Lung (tissue), 12 donors: ENCODE data around the gene TCIRG1. TPM values are rescaled to one million over a fixed set of nuclear protein-coding genes. Genes with fewer than 3 reads are reported as not detected.

Experiments used
- ATAC-seq: fragments of 200-7000 bp; cut with Tn5 transposase; one replicate; pipeline ENCODE4 v1.9.1; 2020; ENCODE audit warnings: moderate number of reproducible peaks; ENCODE audit not compliant: insufficient read depth, low FRiP score
- DNase-seq, 3 donors: peaks; one replicate each; pipeline ENCODE4 v3.0.0-alpha.2; 2013 to 2017
- H3K27ac ChIP-seq, 2 donors: one replicate each; pipeline ENCODE4 v1.5.1; 2013; ENCODE audit warnings: mild to moderate bottlenecking in 2 of 2, moderate library complexity in 2 of 2, control low read depth in 1 of 2, inconsistent platforms in 1 of 2, low read depth in 1 of 2, low read length in 1 of 2
- H3K27me3 ChIP-seq, 3 donors: one replicate each; pipeline ENCODE4 v1.5.1; 2013; ENCODE audit warnings: low read length in 2 of 3; ENCODE audit not compliant: control insufficient read depth in 3 of 3, insufficient read depth in 3 of 3
- H3K36me3 ChIP-seq, 4 donors: one replicate each; pipeline ENCODE4 v1.5.1; 2013; ENCODE audit warnings: low read length in 4 of 4, mild to moderate bottlenecking in 1 of 4, moderate library complexity in 1 of 4; ENCODE audit not compliant: control insufficient read depth in 4 of 4, insufficient read depth in 4 of 4
- H3K4me1 ChIP-seq, 5 donors: one replicate each; pipeline ENCODE4 v1.5.1; 2013; ENCODE audit warnings: low read length in 5 of 5, mild to moderate bottlenecking in 2 of 5, moderate library complexity in 1 of 5; ENCODE audit not compliant: control insufficient read depth in 5 of 5, insufficient read depth in 5 of 5
- H3K4me3 ChIP-seq: one replicate; pipeline ENCODE4 v1.5.1; 2013; ENCODE audit warnings: mild to moderate bottlenecking, control low read depth, moderate library complexity
- H3K9ac ChIP-seq, 2 donors: one replicate each; pipeline ENCODE4 v1.5.1; 2013; ENCODE audit warnings: low read length in 2 of 2, control low read depth in 1 of 2; ENCODE audit not compliant: insufficient read depth in 1 of 2
- H3K9me3 ChIP-seq, 4 donors: one replicate each; pipeline ENCODE4 v1.5.1; 2013; ENCODE audit warnings: low read length in 3 of 4, mild to moderate bottlenecking in 1 of 4, moderate library complexity in 1 of 4; ENCODE audit not compliant: control insufficient read depth in 4 of 4, insufficient read depth in 3 of 4
- WGBS, 2 donors: extraction: QIAGEN DNeasy Blood & Tissue Kit; methylation state at CpG; one replicate each; pipeline ENCODE4 v1.1.7; 2013; 5-methylcytosine and 5-hydroxymethylcytosine counted together
- polyA plus RNA-seq, 2 donors: library from polyadenylated mRNA; stranded (reverse); fragments of 200-250 nt; gene quantifications; one replicate each; pipeline ENCODE4 v1.2.1, GENCODE V29; 2013
- total RNA-seq, 2 donors: library from RNA; depleted of rRNA in 1 of 2; stranded (reverse); fragments of >200 nt in 1 of 2; gene quantifications; one replicate each; pipeline ENCODE4 v1.2.1, GENCODE V29; 2014 to 2021
- TF ChIP-seq, protein P1 (sequence below): IDR thresholded peaks from 2 replicates; pipeline ENCODE4 v1.5.1; 2012; ENCODE audit warnings: mild to moderate bottlenecking; ENCODE audit errors: control extremely low read depth, extremely low read depth
- donor health status: control.
- donor health status: control.
- donor health status: Bipolar disorder and iron deficiency.
- donor health status: healthy.
- donor health status: DM: yes; HTN: yes; CAD: no.

TCIRG1 gene
- total and polyA plus RNA-seq, 4 donors: 70.2 to 438 (median 283) TPM

- ATAC-seq (no peak), DNase-seq (no peak)
- Histone ChIP-seq H3K36me3 (peaks cover 0 to 7% (median 0%) of the 10 kb centered on the region in 4 donors), H3K27ac (no peak overlapping the region), H3K4me1 (peaks cover 0 to 10% (median 0%) of the 10 kb centered on the region in 5 donors), H3K4me3 (no peak overlapping the region), H3K27me3 (no peaks in the 10 kb centered on the region), H3K9ac (no peak overlapping the region), H3K9me3 (peaks cover 0 to 2% (median 0%) of the 10 kb centered on the region in 4 donors)
- 98% methylated on average over 13 of the region's 13 CpGs for WGBS, 2 donors
- TF ChIP-seq, protein P1, sequence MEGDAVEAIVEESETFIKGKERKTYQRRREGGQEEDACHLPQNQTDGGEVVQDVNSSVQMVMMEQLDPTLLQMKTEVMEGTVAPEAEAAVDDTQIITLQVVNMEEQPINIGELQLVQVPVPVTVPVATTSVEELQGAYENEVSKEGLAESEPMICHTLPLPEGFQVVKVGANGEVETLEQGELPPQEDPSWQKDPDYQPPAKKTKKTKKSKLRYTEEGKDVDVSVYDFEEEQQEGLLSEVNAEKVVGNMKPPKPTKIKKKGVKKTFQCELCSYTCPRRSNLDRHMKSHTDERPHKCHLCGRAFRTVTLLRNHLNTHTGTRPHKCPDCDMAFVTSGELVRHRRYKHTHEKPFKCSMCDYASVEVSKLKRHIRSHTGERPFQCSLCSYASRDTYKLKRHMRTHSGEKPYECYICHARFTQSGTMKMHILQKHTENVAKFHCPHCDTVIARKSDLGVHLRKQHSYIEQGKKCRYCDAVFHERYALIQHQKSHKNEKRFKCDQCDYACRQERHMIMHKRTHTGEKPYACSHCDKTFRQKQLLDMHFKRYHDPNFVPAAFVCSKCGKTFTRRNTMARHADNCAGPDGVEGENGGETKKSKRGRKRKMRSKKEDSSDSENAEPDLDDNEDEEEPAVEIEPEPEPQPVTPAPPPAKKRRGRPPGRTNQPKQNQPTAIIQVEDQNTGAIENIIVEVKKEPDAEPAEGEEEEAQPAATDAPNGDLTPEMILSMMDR: no peak
These were observed 39.6 kb upstream of the TCIRG1 start for GRCh38 chr11:67999201-67999629.

DNA sequence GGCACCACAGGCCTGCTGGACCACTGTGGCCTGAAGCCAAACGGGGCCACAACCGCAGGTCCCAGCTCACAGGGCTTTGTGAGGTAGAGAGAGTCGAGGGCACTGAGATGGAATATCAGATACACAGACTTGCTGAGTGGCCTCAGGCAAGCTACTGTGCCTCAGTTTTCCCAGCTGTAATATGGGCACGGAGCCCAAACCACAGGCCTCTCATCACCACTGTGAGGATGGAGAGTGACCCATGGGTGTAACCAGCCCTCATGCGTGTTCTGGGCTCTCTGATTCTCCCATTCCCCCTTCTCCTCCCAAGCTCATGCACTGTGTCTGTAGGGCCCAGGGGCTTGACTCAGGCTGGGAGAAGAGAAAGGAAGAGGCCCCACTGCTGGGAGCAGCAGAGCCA lies 39.1 kb upstream of the TCIRG1 start:
- TF ChIP-seq, protein P1: no peak
- DNase-seq (no peak), ATAC-seq (no peak)
- peaks cover 0 to 13% (median 0%) of the 10 kb centered on the region in 5 donors for H3K4me1 ChIP-seq
- no peak overlapping the region for H3K27ac ChIP-seq
- H3K4me3 ChIP-seq: no peak overlapping the region
- H3K9ac ChIP-seq: no peak overlapping the region
- H3K9me3 ChIP-seq: peaks cover 0 to 2% (median 0%) of the 10 kb centered on the region in 4 donors
- 92 to 93% methylated on average over 5 of the region's 5 CpGs for WGBS, 2 donors
- peaks cover 0 to 7% (median 0%) of the 10 kb centered on the region in 4 donors for H3K36me3 ChIP-seq
- no peaks in the 10 kb centered on the region for H3K27me3 ChIP-seq

- H3K9ac ChIP-seq: no peak overlapping the region
- H3K9me3 ChIP-seq: peaks cover 0 to 2% (median 0%) of the 10 kb centered on the region in 4 donors
- peaks cover 0 to 3% (median 0%) of the 10 kb centered on the region in 4 donors for H3K36me3 ChIP-seq
- TF ChIP-seq, protein P1: no peak
- no peaks in the 10 kb centered on the region for H3K27me3 ChIP-seq
- ATAC-seq: no peak
- H3K4me1 ChIP-seq: peaks cover 0 to 10% (median 0%) of the 10 kb centered on the region in 5 donors
- peak overlapping the region in 1 of 2 donors; percentile 80 for H3K27ac ChIP-seq
- H3K4me3 ChIP-seq: peak overlapping the region; percentile 69
- 42 to 61% methylated on average over 9 of the region's 9 CpGs for WGBS, 2 donors
- no peak for DNase-seq
These were observed 36.3 kb upstream of the TCIRG1 start for GRCh38 chr11:68002575-68002937.
